ENCODE results near the gene ADAMTSL1.

Gene ADAMTSL1

GRCh38 chr9:18566121-18566520 is 92.2 kb downstream of the ADAMTSL1 start:
- DNase-seq, result no peak

GRCh38 chr9:18568973-18569372 is 95.0 kb downstream of the ADAMTSL1 start:
- DNase-seq, result no peak

GRCh38 chr9:18569941-18570630 is 96.1 kb downstream of the ADAMTSL1 start:
- DNase-seq, result no peak

GRCh38 chr9:18573021-18573556 is 99.1 kb downstream of the ADAMTSL1 start:
- DNase-seq, result no peak

- no peak for DNase-seq
These were observed 101.7 kb downstream of the ADAMTSL1 start for GRCh38 chr9:18575686-18576085.

DNA sequence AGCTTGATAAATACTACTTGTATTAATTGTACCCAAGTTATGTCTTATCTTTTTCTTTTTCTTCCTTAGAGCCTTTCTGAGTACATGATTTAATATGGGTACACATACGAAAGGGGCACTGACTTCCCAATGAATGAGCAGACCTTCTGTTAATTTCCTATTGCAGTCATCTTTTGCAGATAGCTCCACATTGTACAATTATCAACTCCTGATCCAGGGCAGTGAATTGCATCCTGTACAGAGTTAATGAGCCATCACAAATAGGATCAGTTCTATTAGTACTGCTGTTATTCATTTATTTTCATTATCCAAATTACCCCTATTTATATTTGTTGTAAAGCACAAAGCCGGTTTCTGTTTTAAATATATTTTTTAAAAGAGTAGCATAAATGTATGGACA is 105.6 kb downstream of the ADAMTSL1 start:
- DNase-seq, result no peak

DNA sequence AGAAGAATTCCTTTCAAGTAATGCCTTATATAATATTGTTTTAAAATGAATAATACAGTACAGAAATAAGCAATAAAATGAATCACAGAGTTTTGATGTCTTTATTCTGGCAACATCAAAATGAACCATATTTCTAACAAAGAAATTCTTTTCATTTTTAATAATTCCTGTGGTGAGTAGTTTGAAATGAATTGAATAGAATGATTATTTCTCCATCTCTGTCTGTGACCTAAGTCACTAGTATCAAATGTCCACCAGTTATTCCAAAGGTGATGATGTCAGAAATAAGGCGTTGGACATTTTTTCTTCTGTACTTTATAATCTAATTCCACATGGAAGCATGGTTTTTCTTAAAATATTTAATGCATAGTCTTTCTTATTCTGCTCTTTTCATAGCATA is 106.2 kb downstream of the ADAMTSL1 start:
- no peak for DNase-seq

DNA sequence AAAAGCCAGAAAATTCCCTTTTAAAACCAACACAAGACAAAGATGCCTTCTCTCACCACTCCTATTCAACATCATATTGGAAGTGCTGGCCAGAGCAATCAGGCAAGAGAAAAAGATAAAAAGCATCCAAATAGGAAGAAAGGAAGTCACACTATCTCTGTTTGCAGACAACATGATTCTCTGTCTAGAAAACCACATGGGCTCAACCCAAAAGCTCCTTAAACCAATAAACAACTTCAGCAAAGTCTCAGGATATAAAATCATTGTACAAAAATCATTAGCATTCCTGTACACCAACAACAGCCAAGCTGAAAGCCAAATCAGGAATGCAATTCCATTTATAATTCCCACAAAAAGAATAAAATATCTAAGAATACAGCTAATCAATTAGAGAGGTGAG is 112.0 kb downstream of the ADAMTSL1 start:
- no peak for DNase-seq

DNA sequence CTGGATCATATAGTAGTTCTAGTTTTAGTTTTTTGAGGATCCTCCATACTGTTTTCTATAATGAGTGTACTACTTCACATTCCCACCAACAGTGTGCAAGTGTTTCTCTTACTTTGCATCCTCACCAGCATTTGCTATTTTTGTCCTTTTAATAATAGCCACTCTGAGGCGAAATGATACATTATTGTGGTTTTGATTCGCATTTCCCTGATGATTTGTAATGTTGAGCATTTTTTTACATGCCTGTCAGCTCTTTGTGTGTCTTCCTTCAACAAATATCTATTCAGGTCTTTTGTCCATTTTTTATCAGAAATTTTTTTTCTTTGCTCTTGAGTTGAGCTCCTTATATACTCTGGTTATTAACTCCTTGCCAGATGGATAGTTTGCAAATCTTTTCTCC is 114.0 kb downstream of the ADAMTSL1 start:
- DNase-seq, result no peak

DNA sequence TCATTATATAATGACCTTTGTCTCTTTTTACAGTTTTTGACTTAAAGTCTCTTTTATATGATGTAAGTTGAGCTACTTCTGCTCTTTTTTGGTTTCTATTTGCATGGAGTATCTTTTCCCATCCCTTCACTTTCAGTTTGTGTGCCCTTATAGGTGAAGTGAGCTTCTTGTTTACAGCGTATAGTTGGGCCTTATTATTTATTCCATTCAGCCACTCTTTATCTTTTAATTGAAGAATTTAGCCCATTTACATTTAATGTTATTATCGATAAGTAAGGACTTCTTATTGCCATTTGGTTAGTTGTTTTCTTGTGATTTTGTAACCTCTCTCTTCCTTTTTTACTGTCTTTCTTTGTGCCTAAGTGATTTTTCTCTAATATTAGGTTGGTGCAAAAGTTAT is 117.3 kb downstream of the ADAMTSL1 start:
- no peak for DNase-seq

DNA sequence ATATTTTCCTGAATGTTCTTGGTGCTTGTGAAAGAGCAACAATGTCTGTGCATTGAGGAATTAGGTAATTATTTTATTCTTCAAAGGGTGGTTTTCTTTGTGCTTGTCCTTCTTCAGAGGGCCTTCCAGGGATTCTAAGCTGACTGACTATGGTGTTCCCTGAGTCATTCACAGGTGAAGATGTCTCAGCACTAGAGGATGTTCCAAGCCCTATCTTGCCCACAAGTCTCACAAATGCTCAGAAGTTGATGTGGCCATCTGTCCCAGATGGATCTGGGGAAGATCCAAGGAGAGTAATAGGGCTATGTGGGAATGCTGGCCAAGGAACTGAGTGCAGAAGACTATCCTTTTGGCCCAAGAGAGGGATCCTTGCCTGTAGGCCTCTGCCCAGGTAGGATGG is 120.9 kb downstream of the ADAMTSL1 start:
- no peak for DNase-seq

GRCh38 chr9:18595597-18595996 is 121.6 kb downstream of the ADAMTSL1 start:
- DNase-seq, result no peak

GRCh38 chr9:18596920-18597319 is 123.0 kb downstream of the ADAMTSL1 start:
- no peak for DNase-seq

DNA sequence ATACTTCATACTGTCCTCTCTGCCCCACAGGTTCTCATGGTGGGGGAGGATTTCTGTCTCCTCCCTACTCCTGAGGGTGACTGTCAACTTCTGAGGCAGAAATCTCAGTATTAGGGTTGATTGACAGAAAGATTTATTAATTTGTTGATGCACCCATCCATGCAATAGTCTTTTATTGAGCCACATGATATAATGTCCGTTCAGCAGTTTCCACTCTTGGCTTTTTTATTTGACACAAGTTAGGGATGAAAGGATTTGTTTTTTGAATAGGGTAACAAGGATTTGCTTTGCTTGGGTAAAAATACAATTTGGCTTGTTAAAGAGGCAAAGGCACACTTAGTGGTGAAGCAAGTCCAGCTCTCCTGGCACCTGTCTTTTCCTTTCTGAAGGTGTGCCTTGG is 125.0 kb downstream of the ADAMTSL1 start:
- DNase-seq, result no peak

DNA sequence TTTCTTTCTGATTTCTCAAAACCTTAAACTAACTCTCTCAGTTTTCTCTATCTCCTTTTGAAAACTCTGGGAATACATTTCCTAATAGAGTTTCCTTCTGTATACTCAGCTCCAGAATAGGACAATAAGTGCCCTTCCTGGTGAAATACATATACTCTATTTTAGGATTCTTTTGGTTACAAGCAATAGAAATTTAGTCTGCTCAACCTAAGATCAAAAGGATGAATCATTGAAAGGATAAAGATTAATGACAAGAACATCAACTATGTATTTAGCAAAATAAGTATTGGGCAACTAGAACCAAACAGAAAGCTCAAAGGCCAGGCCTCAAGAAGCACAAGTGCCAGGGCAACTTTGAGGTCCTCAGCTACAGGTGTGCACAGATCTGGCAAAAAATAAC is 127.1 kb downstream of the ADAMTSL1 start:
- no peak for DNase-seq

GRCh38 chr9:18601956-18602355 is 128.0 kb downstream of the ADAMTSL1 start:
- DNase-seq, result no peak

DNA sequence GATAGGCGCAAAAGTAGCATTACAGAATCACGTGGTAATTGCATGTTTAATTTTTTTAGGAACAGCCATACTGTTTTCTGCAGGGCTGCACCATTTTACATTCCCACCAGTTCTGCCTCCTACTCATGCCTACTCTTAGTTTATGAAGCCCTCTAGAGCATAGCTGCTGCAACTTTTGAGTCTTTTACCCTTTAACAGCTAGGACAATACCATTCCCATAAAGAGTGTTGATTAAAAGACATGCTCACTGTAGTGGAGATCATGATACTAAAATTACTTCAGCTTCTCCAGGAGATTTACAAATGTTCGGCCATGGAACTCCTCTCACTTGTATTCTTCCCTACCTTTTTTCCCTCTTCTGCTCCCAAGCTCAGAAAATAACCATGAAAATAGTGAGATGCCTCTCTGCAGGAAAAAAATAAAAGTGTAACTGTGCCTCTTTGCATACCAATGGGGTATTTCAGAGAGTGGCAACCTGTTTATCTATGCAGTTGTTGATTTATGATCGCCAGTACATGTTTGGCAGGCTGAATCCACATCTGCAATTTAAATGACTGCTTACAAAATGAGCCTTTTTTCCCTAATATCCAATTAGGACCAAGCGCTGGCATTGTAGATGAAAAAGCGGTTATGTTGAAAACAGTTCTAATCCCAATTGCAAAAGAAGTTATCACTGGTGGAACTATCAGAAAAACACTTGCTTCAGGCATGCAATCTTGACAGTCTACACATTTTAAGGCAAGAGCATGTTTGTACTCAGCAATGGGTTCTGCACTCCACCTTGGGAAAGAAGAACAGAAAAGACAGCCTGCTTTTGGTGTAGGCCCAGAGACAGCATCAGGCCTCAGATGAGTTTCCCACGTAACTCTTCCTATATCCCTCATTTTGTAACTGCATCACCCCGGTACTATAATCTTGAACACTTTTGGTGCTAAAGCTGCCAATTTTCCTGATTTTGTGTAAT is 131.1 kb downstream of the ADAMTSL1 start:
- no peak for DNase-seq

DNA sequence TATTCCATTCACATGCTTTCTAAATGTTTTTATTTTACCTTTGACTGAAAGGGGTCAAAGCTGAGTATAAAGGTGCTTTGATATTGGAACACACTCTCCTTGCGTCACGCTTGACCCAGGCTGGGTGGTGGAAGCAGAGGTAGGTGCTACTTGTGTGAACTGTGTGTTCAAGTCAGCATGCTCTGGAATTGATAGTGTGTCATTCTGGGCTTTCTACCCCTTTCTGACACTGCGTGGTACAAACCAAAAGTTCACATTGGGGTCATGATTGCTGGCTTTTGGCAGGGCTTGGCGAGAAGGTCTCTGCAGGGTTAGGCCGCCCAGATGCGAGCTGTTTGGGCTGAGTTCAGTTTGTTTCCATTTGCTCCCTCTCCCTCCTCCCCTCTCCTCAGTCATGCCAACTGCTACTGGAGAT is 131.8 kb downstream of the ADAMTSL1 start:
- no peak for DNase-seq

DNA sequence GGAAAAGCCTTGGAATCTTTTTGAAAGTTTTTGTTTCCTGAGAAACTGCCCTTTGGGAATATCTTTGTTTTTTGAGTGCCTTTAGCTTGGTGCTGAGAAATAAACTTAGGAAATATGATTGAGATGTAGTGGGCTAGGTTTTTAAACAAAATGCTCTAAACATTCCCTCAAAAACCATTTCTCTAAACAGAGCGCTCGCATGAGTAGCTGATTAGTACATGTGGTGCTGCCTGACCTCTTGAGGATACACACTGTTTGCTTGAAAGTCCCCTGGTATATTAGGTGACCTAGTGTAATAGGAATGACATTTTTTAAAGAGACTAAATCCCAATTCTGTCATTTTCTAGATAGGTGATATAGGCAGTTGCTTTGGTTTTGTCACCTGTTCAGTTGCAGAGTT is 132.3 kb downstream of the ADAMTSL1 start:
- no peak for DNase-seq

DNA sequence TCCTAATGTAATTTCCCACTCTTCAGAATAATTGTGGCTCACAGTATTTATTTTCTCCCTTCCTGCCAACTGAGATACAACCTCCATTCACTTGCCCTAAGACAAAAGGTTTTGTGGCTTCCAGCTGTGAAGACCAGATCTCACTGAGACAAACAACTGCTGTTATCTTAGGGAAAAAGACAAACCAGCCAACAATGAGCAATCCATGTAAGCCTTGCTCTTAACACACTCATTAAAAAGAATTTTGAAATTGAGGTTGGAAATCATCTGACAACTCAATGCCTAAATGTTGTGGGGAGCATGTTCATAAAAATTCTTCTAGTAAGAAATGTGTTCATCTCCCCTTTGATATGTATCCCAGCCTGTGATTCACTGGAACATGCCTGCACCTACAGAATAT is 132.9 kb downstream of the ADAMTSL1 start:
- DNase-seq, result no peak

DNA sequence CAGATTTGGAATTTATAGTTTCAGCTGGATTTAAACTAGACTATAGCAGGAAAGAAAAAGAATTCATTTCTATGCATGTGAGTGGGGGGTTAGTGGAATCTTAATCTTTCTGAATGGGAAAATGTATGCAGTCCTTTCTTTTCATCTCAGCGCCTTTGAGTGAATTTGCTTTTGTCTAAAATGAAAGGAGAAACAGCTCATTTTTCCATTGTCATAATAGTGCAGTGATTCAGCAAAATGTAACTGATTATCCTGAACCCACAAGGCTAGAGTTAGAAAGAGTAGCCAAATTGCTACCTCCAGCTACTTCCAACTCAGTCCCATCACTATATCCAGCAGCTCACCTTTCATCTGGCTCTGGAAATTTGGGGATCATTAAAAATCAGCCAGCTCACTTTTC is 134.4 kb downstream of the ADAMTSL1 start:
- no peak for DNase-seq

- DNase-seq, result no peak
These were observed 137.0 kb downstream of the ADAMTSL1 start for GRCh38 chr9:18610956-18611355.

- DNase-seq, result no peak
These were observed 138.0 kb downstream of the ADAMTSL1 start for GRCh38 chr9:18611971-18612370.

DNA sequence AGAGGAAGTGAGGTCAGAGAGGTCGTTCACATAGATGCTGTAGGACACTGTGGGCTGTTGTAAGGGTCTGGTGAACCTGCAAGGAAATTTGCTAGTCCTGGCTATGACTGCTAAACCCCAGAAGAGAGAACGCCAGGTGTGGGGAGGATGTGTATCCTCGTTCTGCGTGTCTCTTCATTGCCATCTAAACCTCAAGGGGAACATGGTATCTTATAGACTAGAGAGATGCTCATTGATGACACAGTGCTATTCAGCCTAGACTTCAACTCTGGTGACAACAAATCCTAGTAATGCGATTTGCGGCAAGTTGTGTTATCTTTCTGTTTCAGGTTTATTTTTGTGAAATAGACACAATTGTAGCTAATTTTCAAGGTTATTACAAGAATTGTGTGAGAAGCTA is 140.2 kb downstream of the ADAMTSL1 start:
- DNase-seq, result no peak

Data from T1000 (cell line).